ENCODE data around the gene OTUB2. TPM values are rescaled to one million over a fixed set of nuclear protein-coding genes. Genes with fewer than 3 reads are reported as not detected.
A peak's percentile ranks its signal among the peaks of the same experiment; 100 is the strongest.

Gene OTUB2
- total RNA-seq, 2 donors from 2014 or later: 6.3 to 6.7 TPM

DNA sequence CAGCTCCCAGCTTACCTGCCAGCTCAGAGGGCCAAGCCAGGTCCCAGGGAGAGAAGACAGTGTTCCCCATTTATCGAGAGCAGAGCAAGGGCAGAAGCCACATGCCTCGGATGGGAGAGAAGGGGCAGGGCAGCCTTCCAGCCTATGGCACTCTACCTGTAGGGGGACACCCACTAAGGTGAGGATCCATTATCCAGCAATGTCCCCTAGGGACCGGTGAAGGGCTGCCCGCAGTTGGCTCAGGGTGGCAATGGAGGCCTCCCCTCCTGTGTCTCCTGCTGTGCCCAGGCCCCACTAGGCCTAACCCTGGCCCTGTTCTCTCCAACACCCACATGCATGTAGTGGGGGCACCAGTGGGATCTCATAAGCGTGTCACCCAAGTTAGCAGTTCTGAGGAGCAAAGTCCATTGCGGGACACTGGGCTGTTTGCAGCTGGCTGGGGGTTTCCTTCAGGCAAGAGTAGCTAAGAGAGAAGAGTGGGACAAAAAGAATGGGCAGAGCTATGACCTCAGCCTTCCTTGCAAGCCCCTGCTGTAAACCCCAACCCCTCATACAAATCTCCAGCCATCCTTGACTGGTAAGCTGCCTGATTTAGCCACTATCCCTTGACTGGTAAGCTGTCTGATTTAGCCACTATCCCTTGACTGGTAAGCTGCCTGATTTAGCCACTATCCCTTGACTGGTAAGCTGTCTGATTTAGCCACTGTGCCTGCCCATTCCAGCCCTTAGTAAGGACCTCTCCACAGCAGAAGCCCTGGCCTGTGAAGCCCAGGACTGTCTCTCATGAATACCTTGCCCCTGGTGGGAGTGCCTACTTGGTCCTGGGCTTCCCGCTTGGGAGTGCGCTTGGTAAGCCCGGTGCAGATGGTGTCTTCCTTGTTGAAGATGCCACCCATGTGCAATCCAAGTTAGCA, 44.6 kb upstream of the OTUB2 start:
- H3K27ac Mint-ChIP-seq: peak overlapping the region; percentile 78
- Histone ChIP-seq H3K9me3 (ENCODE audit: control insufficient read depth, low read length) (no peaks in the 10 kb centered on the region), H3K27me3 (ENCODE audit: control insufficient read depth, insufficient read depth, low read length, poor library complexity, severe bottlenecking) (no peaks in the 10 kb centered on the region), H3K4me3 (ENCODE audit: low read length) (no peak overlapping the region), H3K36me3 (ENCODE audit: control insufficient read depth, insufficient read depth, low read length) (no peaks in the 10 kb centered on the region), H3K4me1 (ENCODE audit: control insufficient read depth, insufficient read depth, low read length) (peaks cover 7% of the 10 kb centered on the region), H3K27ac (ENCODE audit: low read depth, low read length) (no peak overlapping the region), H3K9ac (ENCODE audit: extremely low read depth, low read length, poor library complexity, severe bottlenecking) (no peak overlapping the region)
- peak; percentile 65 for DNase-seq
- 93 to 98% methylated on average over 4 to 9 of the region's 9 CpGs for WGBS, 2 experiments (ENCODE audit: insufficient coverage in 1 of 2, insufficient read length in 1 of 2)
- peaks cover 9% of the 10 kb centered on the region for H3K4me1 Mint-ChIP-seq
- no peaks in the 10 kb centered on the region for H3K27me3 Mint-ChIP-seq (ENCODE audit: insufficient read depth)
- TF ChIP-seq, protein P1, sequence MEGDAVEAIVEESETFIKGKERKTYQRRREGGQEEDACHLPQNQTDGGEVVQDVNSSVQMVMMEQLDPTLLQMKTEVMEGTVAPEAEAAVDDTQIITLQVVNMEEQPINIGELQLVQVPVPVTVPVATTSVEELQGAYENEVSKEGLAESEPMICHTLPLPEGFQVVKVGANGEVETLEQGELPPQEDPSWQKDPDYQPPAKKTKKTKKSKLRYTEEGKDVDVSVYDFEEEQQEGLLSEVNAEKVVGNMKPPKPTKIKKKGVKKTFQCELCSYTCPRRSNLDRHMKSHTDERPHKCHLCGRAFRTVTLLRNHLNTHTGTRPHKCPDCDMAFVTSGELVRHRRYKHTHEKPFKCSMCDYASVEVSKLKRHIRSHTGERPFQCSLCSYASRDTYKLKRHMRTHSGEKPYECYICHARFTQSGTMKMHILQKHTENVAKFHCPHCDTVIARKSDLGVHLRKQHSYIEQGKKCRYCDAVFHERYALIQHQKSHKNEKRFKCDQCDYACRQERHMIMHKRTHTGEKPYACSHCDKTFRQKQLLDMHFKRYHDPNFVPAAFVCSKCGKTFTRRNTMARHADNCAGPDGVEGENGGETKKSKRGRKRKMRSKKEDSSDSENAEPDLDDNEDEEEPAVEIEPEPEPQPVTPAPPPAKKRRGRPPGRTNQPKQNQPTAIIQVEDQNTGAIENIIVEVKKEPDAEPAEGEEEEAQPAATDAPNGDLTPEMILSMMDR (conservative IDR thresholded peaks at IDR 0.05): peak; percentile 58
- H3K9me3 Mint-ChIP-seq: no peaks in the 10 kb centered on the region
- no peak overlapping the region for H3K4me3 Mint-ChIP-seq
- no peaks in the 10 kb centered on the region for H3K36me3 Mint-ChIP-seq (ENCODE audit: low read depth)

DNA sequence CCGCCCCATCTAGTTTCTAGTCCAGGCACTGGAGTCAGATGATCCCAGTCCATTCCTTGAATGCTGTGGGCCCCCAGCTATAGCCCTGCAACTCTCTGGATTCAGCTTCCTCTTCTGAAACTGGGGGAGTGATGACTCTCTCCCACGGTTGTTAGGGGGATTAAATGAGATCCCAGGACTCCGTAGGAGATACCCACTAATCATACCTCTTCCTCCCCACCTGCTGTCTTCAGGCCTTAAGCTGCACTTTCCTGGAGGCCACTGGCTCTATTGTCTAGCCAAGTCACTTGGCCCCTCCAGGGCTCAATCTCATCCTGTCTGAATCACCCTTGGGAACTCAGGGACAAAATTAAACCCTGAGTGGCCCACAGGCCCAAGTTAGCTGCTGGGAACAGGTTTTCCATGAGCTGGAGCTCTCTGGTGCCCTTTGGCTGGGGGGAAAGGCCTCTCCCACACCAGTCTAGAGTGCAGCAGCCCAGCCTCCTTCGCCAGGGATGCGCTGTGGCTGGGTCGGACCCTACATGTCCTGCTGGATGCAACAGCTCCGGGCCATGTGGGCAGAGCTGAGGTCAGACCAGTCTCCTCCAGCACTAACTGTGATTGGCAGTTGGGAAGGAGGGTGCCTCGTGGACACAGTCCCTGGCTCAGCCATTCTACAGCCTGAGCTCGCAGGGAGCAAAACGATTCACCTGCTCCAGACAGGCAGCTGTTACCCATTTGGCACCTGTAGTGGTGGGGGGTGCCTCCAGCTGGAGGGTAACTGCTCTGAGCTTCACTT, 43.7 kb upstream of the OTUB2 start:
- 70 to 82% methylated on average over 3 to 10 of the region's 10 CpGs for WGBS, 2 experiments (ENCODE audit: insufficient coverage in 1 of 2, insufficient read length in 1 of 2)
- no peaks in the 10 kb centered on the region for H3K27me3 Mint-ChIP-seq (ENCODE audit: insufficient read depth)
- Histone ChIP-seq H3K27ac (ENCODE audit: low read depth, low read length) (no peak overlapping the region), H3K27me3 (ENCODE audit: control insufficient read depth, insufficient read depth, low read length, poor library complexity, severe bottlenecking) (no peaks in the 10 kb centered on the region), H3K36me3 (ENCODE audit: control insufficient read depth, insufficient read depth, low read length) (no peaks in the 10 kb centered on the region), H3K9me3 (ENCODE audit: control insufficient read depth, low read length) (no peaks in the 10 kb centered on the region), H3K4me1 (ENCODE audit: control insufficient read depth, insufficient read depth, low read length) (peaks cover 7% of the 10 kb centered on the region), H3K4me3 (ENCODE audit: low read length) (no peak overlapping the region), H3K9ac (ENCODE audit: extremely low read depth, low read length, poor library complexity, severe bottlenecking) (no peak overlapping the region)
- peaks cover 9% of the 10 kb centered on the region for H3K4me1 Mint-ChIP-seq
- H3K27ac Mint-ChIP-seq: peak overlapping the region; percentile 55
- DNase-seq: no peak
- H3K4me3 Mint-ChIP-seq: no peak overlapping the region
- H3K36me3 Mint-ChIP-seq (ENCODE audit: low read depth): no peaks in the 10 kb centered on the region
- TF ChIP-seq, protein P1 (conservative IDR thresholded peaks at IDR 0.05): no peak
- H3K9me3 Mint-ChIP-seq: no peaks in the 10 kb centered on the region

DNA sequence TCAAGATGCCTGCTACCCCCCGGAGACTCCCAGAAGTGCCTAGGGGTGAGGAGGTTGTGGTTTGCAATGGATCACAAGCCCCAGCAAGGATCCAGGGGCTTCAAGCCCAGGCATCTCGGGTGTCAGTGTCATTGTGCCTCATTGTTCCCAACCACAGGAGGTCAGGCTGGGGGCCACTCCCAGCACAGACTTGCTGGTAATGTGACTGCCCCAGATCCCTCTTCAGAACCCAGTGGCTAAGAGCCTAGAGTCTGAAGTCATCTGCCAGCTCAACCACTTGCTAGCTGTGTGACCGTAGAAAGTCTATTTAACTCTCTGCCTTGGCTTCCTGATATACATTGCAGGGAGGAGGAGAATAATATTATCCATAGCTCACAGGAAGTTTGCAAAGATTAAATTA, 42.1 kb upstream of the OTUB2 start:
- TF ChIP-seq, protein P1 (conservative IDR thresholded peaks at IDR 0.05): no peak
- WGBS, 2 experiments (ENCODE audit: insufficient coverage in 1 of 2, insufficient read length in 1 of 2): 68 to 82% methylated on average over 3 of the region's 3 CpGs
- Mint-ChIP-seq H3K36me3 (ENCODE audit: low read depth) (no peaks in the 10 kb centered on the region), H3K9me3 (no peaks in the 10 kb centered on the region), H3K27me3 (ENCODE audit: insufficient read depth) (no peaks in the 10 kb centered on the region), H3K27ac (no peak overlapping the region), H3K4me3 (no peak overlapping the region), H3K4me1 (peaks cover 9% of the 10 kb centered on the region)
- H3K9ac ChIP-seq (ENCODE audit: extremely low read depth, low read length, poor library complexity, severe bottlenecking): no peak overlapping the region
- peak; percentile 72 for DNase-seq
- H3K36me3 ChIP-seq (ENCODE audit: control insufficient read depth, insufficient read depth, low read length): no peaks in the 10 kb centered on the region
- H3K27me3 ChIP-seq (ENCODE audit: control insufficient read depth, insufficient read depth, low read length, poor library complexity, severe bottlenecking): no peaks in the 10 kb centered on the region
- no peak overlapping the region for H3K27ac ChIP-seq (ENCODE audit: low read depth, low read length)
- no peak overlapping the region for H3K4me3 ChIP-seq (ENCODE audit: low read length)
- no peaks in the 10 kb centered on the region for H3K9me3 ChIP-seq (ENCODE audit: control insufficient read depth, low read length)
- H3K4me1 ChIP-seq (ENCODE audit: control insufficient read depth, insufficient read depth, low read length): peaks cover 7% of the 10 kb centered on the region

Measured in endodermal cell (in vitro differentiated cells).